Spleen (tissue), 11 donors: ENCODE results near the gene C2orf76. TPM values are rescaled to one million over a fixed set of nuclear protein-coding genes. Genes with fewer than 3 reads are reported as not detected.

Experiments used
- DNase-seq: peaks from one replicate; pipeline ENCODE4 v3.0.0-alpha.2; 2020
- H3K27ac ChIP-seq, 8 donors: fragments of 200-600 bp; sonication (generic) in 7 of 8; 1 replicate in 4 of 8; 2 replicates in 4 of 8; pipeline versions ENCODE4 v1.5.0 to v1.8.0; 2016 to 2021; ENCODE audit warnings: inconsistent platforms in 4 of 8, mild to moderate bottlenecking in 4 of 8, moderate library complexity in 1 of 8
- H3K27me3 ChIP-seq, 7 donors: fragments of 200-600 bp; sonication (generic) in 6 of 7; replicated peaks in 1 of 7; 1 replicate in 4 of 7; 2 replicates in 3 of 7; pipeline versions ENCODE4 v1.5.0 to v1.8.0; 2016 to 2021; ENCODE audit warnings: inconsistent platforms in 3 of 7, mild to moderate bottlenecking in 1 of 7
- H3K36me3 ChIP-seq, 6 donors: fragments of 200-600 bp; sonication (generic) in 5 of 6; 1 replicate in 4 of 6; 2 replicates in 2 of 6; pipeline versions ENCODE4 v1.5.0 to v1.8.0; 2016 to 2021; ENCODE audit warnings: inconsistent platforms in 2 of 6
- H3K4me1 ChIP-seq, 6 donors: fragments of 200-600 bp; sonication (generic) in 5 of 6; 1 replicate in 3 of 6; 2 replicates in 3 of 6; pipeline versions ENCODE4 v1.5.0 to v1.8.0; 2016 to 2021; ENCODE audit warnings: inconsistent platforms in 3 of 6
- H3K4me3 ChIP-seq, 8 donors: fragments of 200-600 bp; sonication (generic) in 7 of 8; 1 replicate in 4 of 8; 2 replicates in 4 of 8; pipeline versions ENCODE4 v1.5.0 to v1.8.0; 2016 to 2021; ENCODE audit warnings: inconsistent platforms in 4 of 8, mild to moderate bottlenecking in 4 of 8, moderate library complexity in 2 of 8
- H3K9me3 ChIP-seq, 8 donors: fragments of 200-600 bp; sonication (generic) in 7 of 8; 1 replicate in 4 of 8; 2 replicates in 4 of 8; pipeline versions ENCODE4 v1.5.0 to v1.8.0; 2016 to 2021; ENCODE audit warnings: inconsistent platforms in 4 of 8
- CTCF ChIP-seq, 11 experiments: fragments of 200-600 bp in 7 of 11; fragments of 450-650 bp in 4 of 11; sonication (generic) in 4 of 11; IDR thresholded peaks in 8 of 11; conservative IDR thresholded peaks in 3 of 11; 1 replicate in 7 of 11; 2 replicates in 4 of 11; pipeline versions ENCODE4 v1.4.0 to v1.8.0; 2016 to 2021; ENCODE audit warnings: antibody characterized with exemption in 11 of 11, inconsistent platforms in 4 of 11, mild to moderate bottlenecking in 1 of 11
- POLR2A ChIP-seq, 3 donors: fragments of 450-650 bp; IDR thresholded peaks; one replicate each; pipeline ENCODE4 v1.5.1; 2017; ENCODE audit warnings: antibody characterized with exemption in 3 of 3, mild to moderate bottlenecking in 1 of 3
- POLR2AphosphoS5 ChIP-seq, 3 donors: sonication (generic); formaldehyde crosslinking; IDR thresholded peaks; one replicate each; pipeline ENCODE4 v1.5.1; 2017; ENCODE audit warnings: antibody characterized with exemption in 3 of 3
- WGBS, 5 donors: extraction: QIAGEN DNeasy Blood & Tissue Kit in 3 of 5; methylation state at CpG; one replicate each; pipeline versions ENCODE4 v1.1.5 to v1.1.7; 2013 to 2018; 5-methylcytosine and 5-hydroxymethylcytosine counted together
- intact Hi-C: fragments of 100-400 bp; cut with DNase I; formaldehyde crosslinking; loops from one replicate; pipeline ENCODE4 v1.15.0; 2023; ENCODE audit warnings: low total_unique reads
- polyA plus RNA-seq, 3 donors: library from polyadenylated mRNA; stranded (reverse); fragments of 200-250 nt; gene quantifications; one replicate each; pipeline ENCODE4 v1.2.1, GENCODE V29; 2013
- total RNA-seq, 7 donors: library from RNA; depleted of rRNA in 3 of 7; stranded (reverse); fragments of >200 nt in 3 of 7; fragmentation: NEBNext Ultra II Directional in 4 of 7; extraction: Animal tissue kit (Norgen Biotek cat#: 25700) in 4 of 7; gene quantifications; one replicate each; pipeline versions ENCODE4 v1.1.0 to v1.2.1, GENCODE V29; 2016 to 2021
- donor health status: healthy with polysubstance abuse.
- donor health status: DM: no; HTN: no; CAD: no; lungs with moderate emphysema.
- donor health status: DM: no; HTN: no; CAD: no.
- donor health status: Bipolar disorder and iron deficiency.
- donor health status: healthy.
- donor health status: DM: no; HTN: no; CAD: no.
- donor health status: DM: yes; HTN: yes; CAD: no.

Gene C2orf76
- total and polyA plus RNA-seq, 10 donors, result 4.8 to 21.7 (median 8.2) TPM

DNA sequence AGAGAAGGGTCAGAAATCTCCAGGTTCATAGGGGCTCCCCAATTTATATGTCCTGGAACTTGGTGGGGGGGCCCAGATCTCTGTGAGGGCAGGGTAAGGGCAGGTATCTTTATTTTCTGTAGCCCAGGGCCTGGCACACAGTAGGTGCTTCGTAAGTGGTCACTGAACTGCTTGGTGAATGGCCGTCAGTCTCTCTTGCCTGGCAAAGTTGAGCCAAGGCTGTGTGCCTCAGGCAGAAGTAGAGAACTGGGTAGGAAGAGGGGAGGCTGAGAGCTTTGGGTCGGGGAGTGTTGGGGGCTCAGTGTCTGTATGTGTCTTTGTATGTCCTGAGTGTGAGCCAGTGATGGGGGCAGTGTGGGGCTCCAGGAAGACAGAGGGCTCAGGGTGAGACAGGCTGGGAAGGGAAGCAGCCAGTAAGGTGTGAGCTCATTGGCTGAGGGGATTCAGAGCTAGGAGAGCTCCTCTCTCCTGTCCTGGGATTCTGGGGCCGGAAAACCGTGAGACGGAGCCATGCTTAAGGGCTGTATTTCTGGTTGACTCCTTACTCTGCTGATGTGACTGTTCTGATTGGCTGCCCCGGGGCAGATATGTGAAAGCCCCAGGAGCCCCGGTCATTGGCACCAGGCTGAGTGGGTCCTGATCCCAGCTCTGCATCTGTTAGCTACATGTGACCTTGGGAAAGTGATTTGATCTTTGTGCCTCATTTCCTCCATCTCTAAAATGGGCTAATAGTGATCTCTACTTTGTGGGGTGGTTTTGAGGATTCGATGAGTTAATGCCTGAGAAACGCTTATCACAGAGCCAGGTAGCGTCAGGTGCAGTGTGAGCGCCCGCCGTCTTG is 112.7 kb downstream of the C2orf76 start:
- intact Hi-C loops, result no loop called here
- Histone ChIP-seq H3K9me3 (no peaks in the 10 kb centered on the region), H3K27ac (no peak overlapping the region), H3K4me1 (no peaks in the 10 kb centered on the region), H3K36me3 (peaks cover 0 to 27% (median 0%) of the 10 kb centered on the region in 6 donors), H3K4me3 (no peak overlapping the region), H3K27me3 (no peaks in the 10 kb centered on the region)
- TF ChIP-seq CTCF (IDR thresholded peaks at IDR 0.05 in 8 of 11, conservative IDR thresholded peaks at IDR 0.05 in 3 of 11) (no peak), POLR2A (IDR thresholded peaks at IDR 0.05) (no peak), POLR2AphosphoS5 (IDR thresholded peaks at IDR 0.05) (no peak)
- 85 to 92% (median 90%) methylated on average over 11 to 14 of the region's 14 CpGs for WGBS, 5 donors
- no peak for DNase-seq

DNA sequence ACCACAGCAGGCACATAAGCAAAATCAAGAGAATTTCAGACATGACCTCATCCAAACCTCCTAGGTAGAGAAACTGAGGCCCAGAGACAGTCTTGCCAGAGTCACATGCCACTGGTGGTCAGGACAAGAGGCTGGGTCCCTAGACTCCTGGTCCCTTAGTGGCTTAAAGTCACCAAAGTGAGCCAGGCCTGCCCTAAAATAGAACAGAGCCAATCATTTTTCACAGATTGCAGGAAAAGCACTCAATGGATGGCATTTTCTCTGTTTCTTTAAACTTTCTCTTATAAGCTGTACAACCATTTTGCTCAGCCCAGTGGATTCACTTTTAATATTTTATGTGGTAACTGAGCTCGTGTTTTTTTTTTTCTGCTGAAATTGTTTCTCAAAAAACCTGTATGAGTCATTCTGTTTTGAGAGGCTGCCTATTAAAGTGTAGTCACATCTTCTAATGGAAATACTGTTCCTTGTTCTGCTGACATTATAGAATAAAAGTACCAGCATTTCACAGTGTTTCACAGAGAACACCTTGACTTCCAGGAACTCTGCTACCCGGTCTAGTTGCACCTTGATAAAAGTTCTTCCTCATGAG is 113.4 kb downstream of the C2orf76 start:
- Histone ChIP-seq H3K27me3 (no peaks in the 10 kb centered on the region), H3K4me1 (no peaks in the 10 kb centered on the region), H3K4me3 (no peak overlapping the region), H3K36me3 (peaks cover 0 to 35% (median 0%) of the 10 kb centered on the region in 6 donors), H3K27ac (no peak overlapping the region), H3K9me3 (no peaks in the 10 kb centered on the region)
- DNase-seq, result no peak
- TF ChIP-seq POLR2A (IDR thresholded peaks at IDR 0.05), result no peak
- TF ChIP-seq POLR2AphosphoS5 (IDR thresholded peaks at IDR 0.05), result no peak
- TF ChIP-seq CTCF (IDR thresholded peaks at IDR 0.05 in 8 of 11, conservative IDR thresholded peaks at IDR 0.05 in 3 of 11), result no peak
- 48 to 75% (median 60%) methylated on average over 2 of the region's 2 CpGs for WGBS, 5 donors
- intact Hi-C loops, result no loop called here

Other genes starting within 250 kb of the C2orf76 start
- gene C1QL2, start 208.1 kb downstream of the C2orf76 start, total RNA-seq, result not detected
- gene C1QL2, start 208.1 kb downstream of the C2orf76 start, polyA plus RNA-seq, result not detected
- 1 to 10 TPM in 5 of 7 donors, under 1 TPM in 2; 0.68 to 3.6 (median 2.2) TPM for gene STEAP3, start 143.0 kb downstream of the C2orf76 start, total RNA-seq
- gene STEAP3, start 143.0 kb downstream of the C2orf76 start, polyA plus RNA-seq, result 1 to 10 TPM in 1 of 3 donors, under 1 TPM in 2; 0.26 to 1.0 (median 0.50) TPM
- gene DBI, start 143 bp upstream of the C2orf76 start, total RNA-seq, result 10 to 100 TPM; 37.3 to 70.0 (median 49.9) TPM
- gene DBI, start 143 bp upstream of the C2orf76 start, polyA plus RNA-seq, result 100 to 1,000 TPM; 178 to 321 (median 286) TPM
- 10 to 100 TPM; 24.1 to 53.2 (median 35.9) TPM for gene TMEM37, start 65.0 kb upstream of the C2orf76 start, total RNA-seq
- 10 to 100 TPM in 2 of 3 donors, 1 to 10 TPM in 1; 5.9 to 16.5 (median 12.4) TPM for gene TMEM37, start 65.0 kb upstream of the C2orf76 start, polyA plus RNA-seq
- under 1 TPM in 1 of 7 donors, not detected in 6; 0.54 TPM for gene SCTR, start 157.6 kb upstream of the C2orf76 start, total RNA-seq
- gene SCTR, start 157.6 kb upstream of the C2orf76 start, polyA plus RNA-seq, result under 1 TPM; 0.39 to 0.53 (median 0.42) TPM
- gene CFAP221, start 177.6 kb upstream of the C2orf76 start, total RNA-seq, result 1 to 10 TPM in 2 of 7 donors, under 1 TPM in 3, not detected in 2; 0.46 to 1.5 (median 0.97) TPM
- under 1 TPM; 0.06 to 0.30 (median 0.14) TPM for gene CFAP221, start 177.6 kb upstream of the C2orf76 start, polyA plus RNA-seq